Karpas-422 (cell line): ENCODE data around the gene USP3. TPM values are rescaled to one million over a fixed set of nuclear protein-coding genes. Genes with fewer than 3 reads are reported as not detected.

Experiments
- DNase-seq: peaks from one replicate; pipeline ENCODE4 v3.0.0-alpha.2; 2015
- H2AFZ ChIP-seq: fragments of 200-600 bp; sonication (generic); 2 replicates; pipeline ENCODE4 v1.6.1; 2014; ENCODE audit warnings: antibody characterized with exemption, low read length, mixed read lengths
- H3K27ac ChIP-seq: fragments of 200-600 bp; sonication (generic); 2 replicates; pipeline ENCODE4 v1.5.1; 2014; ENCODE audit warnings: mild to moderate bottlenecking, low read length, moderate library complexity
- H3K27me3 ChIP-seq: fragments of 200-600 bp; sonication (generic); 2 replicates; pipeline ENCODE4 v1.6.1; 2014; ENCODE audit warnings: low read length, mixed read lengths
- H3K36me3 ChIP-seq: fragments of 200-600 bp; sonication (generic); 2 replicates; pipeline ENCODE4 v1.6.1; 2014; ENCODE audit warnings: low read length, mixed read lengths; ENCODE audit not compliant: insufficient read depth
- H3K4me1 ChIP-seq: fragments of 200-600 bp; sonication (generic); 2 replicates; pipeline ENCODE4 v1.6.1; 2014; ENCODE audit warnings: mild to moderate bottlenecking, low read length, mixed read lengths
- H3K4me2 ChIP-seq: fragments of 200-600 bp; sonication (generic); 2 replicates; pipeline ENCODE4 v1.6.1; 2014; ENCODE audit warnings: low read length, low read depth, mild to moderate bottlenecking; ENCODE audit not compliant: poor library complexity, severe bottlenecking
- H3K4me3 ChIP-seq: fragments of 200-600 bp; sonication (generic); 2 replicates; pipeline ENCODE4 v1.5.1; 2014; ENCODE audit warnings: mild to moderate bottlenecking, antibody characterized with exemption, low read length, mixed read lengths
- H3K79me2 ChIP-seq: fragments of 200-600 bp; sonication (generic); 2 replicates; pipeline ENCODE4 v1.6.1; 2014; ENCODE audit warnings: mild to moderate bottlenecking, low read length, mixed read lengths
- H3K9ac ChIP-seq: fragments of 200-600 bp; sonication (generic); 2 replicates; pipeline ENCODE4 v1.6.0; 2014; ENCODE audit warnings: low read length
- H3K9me2 ChIP-seq: fragments of 200-600 bp; sonication (generic), shearing (Covaris generic); replicated peaks from 2 replicates; pipeline ENCODE4 v1.6.0; 2014; ENCODE audit warnings: mild to moderate bottlenecking, low read length, moderate library complexity; ENCODE audit not compliant: insufficient read depth
- H3K9me3 ChIP-seq: fragments of 300-700, 200-600 bp; sonication (generic); 2 replicates; pipeline ENCODE4 v1.6.1; 2014; ENCODE audit warnings: low read length, mixed read lengths
- H4K20me1 ChIP-seq: fragments of 200-600 bp; sonication (generic); 2 replicates; pipeline ENCODE4 v1.6.1; 2014; ENCODE audit warnings: mild to moderate bottlenecking, antibody characterized with exemption, low read length, low read depth; ENCODE audit not compliant: insufficient read depth
- total RNA-seq: library from RNA; depleted of rRNA; stranded (reverse); fragments of >200 nt; shearing (Covaris generic); gene quantifications from 2 replicates; pipeline ENCODE4 v1.2.3, GENCODE V29; 2014; ENCODE audit warnings: low replicate concordance

USP3 gene
- total RNA-seq, 1 experiment from 2014 or later = 15.4 TPM

- Histone ChIP-seq H4K20me1 (no peaks in the 10 kb centered on the region), H3K4me3 (no peak overlapping the region)
These were observed 92.3 kb downstream of the USP3 start for GRCh38 chr15:63596676-63597037.

GRCh38 chr15:63597038-63597790 is 92.8 kb downstream of the USP3 start, which contains the start of gene FBXL22:
Gene FBXL22, plus strand, starts transcription at chr15:63597387. Its CDS starts 6 bp downstream, at chr15:63597393.
- no peak within 1 kb of the TSS for H3K4me2 ChIP-seq
- H3K9me2 ChIP-seq = no peaks in the 10 kb centered on the region
- peaks cover 52% of the 10 kb centered on the region for H3K4me1 ChIP-seq
- no peak within 1 kb of the TSS for H3K27ac ChIP-seq
- no peaks in the 10 kb centered on the region for H3K27me3 ChIP-seq
- no peaks in the 10 kb centered on the region for H4K20me1 ChIP-seq
- H3K4me3 ChIP-seq = no peak within 1 kb of the TSS
- H3K9ac ChIP-seq = no peak within 1 kb of the TSS
- DNase-seq = no peak
- no peaks in the 10 kb centered on the region for H3K9me3 ChIP-seq
- H2AFZ ChIP-seq = no peak within 1 kb of the TSS
- peaks cover 11% of the 10 kb centered on the region; the same call in 1 of the 2 replicates for H3K36me3 ChIP-seq
- peaks cover 17% of the 10 kb centered on the region for H3K79me2 ChIP-seq

More at GRCh38 chr15:63596676-63597037, 92.3 kb downstream of the USP3 start:
- no peak overlapping the region for H3K27ac ChIP-seq
- no peak overlapping the region for H3K4me2 ChIP-seq
- peaks cover 47% of the 10 kb centered on the region for H3K4me1 ChIP-seq
- no peaks in the 10 kb centered on the region for H3K27me3 ChIP-seq
- no peak for DNase-seq
- H2AFZ ChIP-seq = no peak overlapping the region
- peaks cover 11% of the 10 kb centered on the region; the same call in 1 of the 2 replicates for H3K36me3 ChIP-seq
- peaks cover 17% of the 10 kb centered on the region for H3K79me2 ChIP-seq
- no peaks in the 10 kb centered on the region for H3K9me3 ChIP-seq
- no peak overlapping the region for H3K9ac ChIP-seq
- H3K9me2 ChIP-seq = no peaks in the 10 kb centered on the region

GRCh38 chr15:63597821-63598220 is 93.4 kb downstream of the USP3 start:
- Histone ChIP-seq H3K9me3 (no peaks in the 10 kb centered on the region), H3K9ac (no peak overlapping the region), H4K20me1 (no peaks in the 10 kb centered on the region), H3K4me2 (no peak overlapping the region), H3K9me2 (no peaks in the 10 kb centered on the region), H3K27ac (no peak overlapping the region), H3K4me3 (no peak overlapping the region), H3K4me1 (peaks cover 58% of the 10 kb centered on the region), H3K79me2 (peaks cover 17% of the 10 kb centered on the region), H3K27me3 (no peaks in the 10 kb centered on the region), H2AFZ (no peak overlapping the region), H3K36me3 (peaks cover 11% of the 10 kb centered on the region; the same call in 1 of the 2 replicates)
- no peak for DNase-seq

- Histone ChIP-seq H3K4me1 (peaks cover 68% of the 10 kb centered on the region), H3K9ac (no peak overlapping the region), H2AFZ (no peak overlapping the region), H3K27ac (peak overlapping the region; percentile 13; the same call in 1 of the 2 replicates), H3K4me2 (peak overlapping the region; percentile 73), H3K79me2 (peaks cover 17% of the 10 kb centered on the region), H3K36me3 (peaks cover 8% of the 10 kb centered on the region; the same call in 1 of the 2 replicates), H3K4me3 (peak overlapping the region; percentile 90; the same call in 1 of the 2 replicates), H3K27me3 (no peaks in the 10 kb centered on the region), H3K9me3 (no peaks in the 10 kb centered on the region), H3K9me2 (no peaks in the 10 kb centered on the region), H4K20me1 (peaks cover 4% of the 10 kb centered on the region; the same call in 1 of the 2 replicates)
- no peak for DNase-seq
These were observed 94.3 kb downstream of the USP3 start for GRCh38 chr15:63598473-63599400.

GRCh38 chr15:63599401-63600000 is 95.1 kb downstream of the USP3 start:
- Histone ChIP-seq H4K20me1 (peaks cover 7% of the 10 kb centered on the region; the same call in 1 of the 2 replicates), H3K9me2 (no peaks in the 10 kb centered on the region), H3K4me2 (peak overlapping the region; percentile 73), H3K9ac (peak overlapping the region; percentile 91), H3K9me3 (no peaks in the 10 kb centered on the region), H3K4me3 (peak overlapping the region; percentile 90), H3K4me1 (peaks cover 75% of the 10 kb centered on the region), H3K27me3 (no peaks in the 10 kb centered on the region), H3K79me2 (peaks cover 17% of the 10 kb centered on the region), H2AFZ (no peak overlapping the region), H3K36me3 (peaks cover 1% of the 10 kb centered on the region; the same call in 1 of the 2 replicates), H3K27ac (peak overlapping the region; percentile 88)
- DNase-seq = peak; percentile 81

GRCh38 chr15:63600001-63600615 is 95.7 kb downstream of the USP3 start:
- Histone ChIP-seq H3K79me2 (peaks cover 17% of the 10 kb centered on the region), H2AFZ (peak overlapping the region; percentile 48; the same call in 1 of the 2 replicates), H3K4me3 (peak overlapping the region; percentile 90), H3K9me3 (no peaks in the 10 kb centered on the region), H3K36me3 (no peaks in the 10 kb centered on the region), H3K27ac (peak overlapping the region; percentile 88), H3K4me1 (peaks cover 81% of the 10 kb centered on the region), H3K9me2 (no peaks in the 10 kb centered on the region), H3K9ac (peak overlapping the region; percentile 91), H4K20me1 (peaks cover 7% of the 10 kb centered on the region; the same call in 1 of the 2 replicates), H3K4me2 (peak overlapping the region; percentile 73), H3K27me3 (no peaks in the 10 kb centered on the region)
- DNase-seq = no peak

- Histone ChIP-seq H3K27me3 (no peaks in the 10 kb centered on the region), H3K9ac (peak overlapping the region; percentile 91), H2AFZ (peak overlapping the region; percentile 48; the same call in 1 of the 2 replicates), H3K9me2 (no peaks in the 10 kb centered on the region), H3K4me2 (peak overlapping the region; percentile 73), H4K20me1 (peaks cover 7% of the 10 kb centered on the region; the same call in 1 of the 2 replicates), H3K79me2 (peaks cover 17% of the 10 kb centered on the region), H3K27ac (peak overlapping the region; percentile 88), H3K4me3 (peak overlapping the region; percentile 90), H3K36me3 (no peaks in the 10 kb centered on the region), H3K4me1 (peaks cover 85% of the 10 kb centered on the region), H3K9me3 (no peaks in the 10 kb centered on the region)
- peak; percentile 96 for DNase-seq
These were observed 96.2 kb downstream of the USP3 start for GRCh38 chr15:63600616-63601025.
